PC-9 (cell line): ENCODE results near the gene TRMT2B.

Experiments
- CTCF ChIP-seq: fragments of 200-600 bp; sonication (generic); conservative IDR thresholded peaks from 2 replicates; pipeline ENCODE4 v1.6.1; 2017; ENCODE audit warnings: mixed run types, antibody characterized with exemption, mild to moderate bottlenecking, moderate library complexity
- EZH2 ChIP-seq: fragments of 200-600 bp; sonication (generic); IDR thresholded peaks from 2 replicates; pipeline ENCODE4 v1.8.0; 2017; ENCODE audit warnings: antibody characterized with exemption, low read depth

- no peak for TF ChIP-seq CTCF
- TF ChIP-seq EZH2, result no peak
These were observed 76.7 kb downstream of the TRMT2B start for GRCh38 chrX:100975212-100975611.
